Measurements from ENCODE around the gene MON1A. TPM values are rescaled to one million over a fixed set of nuclear protein-coding genes. Genes with fewer than 3 reads are reported as not detected.
"Not testable (repeated sequence)": the region's sequence is repeated elsewhere in the genome, so short reads cannot be mapped to it uniquely, and the experiment has no call there.

Gene MON1A
- total and polyA plus RNA-seq, 4 donors: 4.6 to 9.5 (median 8.2) TPM

DNA sequence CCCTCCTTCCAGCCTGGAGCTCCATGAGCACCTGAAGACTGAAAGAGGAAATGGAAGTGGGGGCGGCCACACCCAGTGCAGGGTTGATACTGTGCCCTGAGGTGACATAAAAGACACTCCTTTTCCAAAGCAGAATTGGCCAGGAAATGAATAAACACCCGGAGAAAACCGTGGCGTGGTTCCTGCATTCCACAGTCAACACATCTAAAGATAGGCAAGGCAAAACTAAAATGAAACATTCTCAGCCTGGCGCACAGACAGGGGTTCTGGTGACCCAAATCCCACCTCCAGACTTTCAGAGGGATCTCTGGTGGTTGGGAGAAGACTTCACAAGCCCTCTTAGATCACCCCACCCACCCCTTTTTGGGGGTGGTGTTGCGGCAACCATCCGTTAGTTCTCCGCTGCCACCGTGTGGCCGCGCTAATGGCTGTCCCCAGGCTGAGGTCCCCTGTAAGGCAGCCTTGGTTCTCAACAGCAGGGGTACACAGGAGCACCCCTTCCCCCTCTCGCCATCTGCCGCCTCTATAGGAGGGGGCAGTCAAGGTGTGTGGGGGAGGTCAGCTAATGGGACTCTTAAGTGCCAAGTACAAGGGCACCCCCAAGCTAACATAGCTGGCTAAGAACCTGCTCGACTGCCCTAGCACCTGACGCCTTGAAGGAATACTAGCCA, 23.4 kb downstream of the MON1A start:
- peak; percentile 49 for DNase-seq (ENCODE audit: low spot score)
- Histone ChIP-seq H3K27me3 (ENCODE audit: control insufficient read depth in 4 of 4, insufficient read depth in 4 of 4, low read length in 3 of 4) (no peaks in the 10 kb centered on the region), H3K36me3 (ENCODE audit: control insufficient read depth in 4 of 4, insufficient read depth in 3 of 4, low read depth in 1 of 4, low read length in 3 of 4) (peaks cover 0 to 20% (median 2%) of the 10 kb centered on the region in 4 donors), H3K9ac (ENCODE audit: low read depth in 1 of 2, low read length in 2 of 2) (no peak overlapping the region), H3K4me3 (ENCODE audit: low read depth in 1 of 3, low read length in 3 of 3) (no peak overlapping the region), H3K27ac (ENCODE audit: low read depth in 1 of 2, low read length in 2 of 2) (no peak overlapping the region), H3K9me3 (ENCODE audit: control insufficient read depth in 4 of 4, low read length in 3 of 4) (no peaks in the 10 kb centered on the region), H3K4me1 (ENCODE audit: control insufficient read depth in 4 of 4, insufficient read depth in 4 of 4, low read length in 3 of 4) (peaks cover 4 to 14% (median 6%) of the 10 kb centered on the region in 4 donors)
- 22% methylated on average over 15 of the region's 15 CpGs for WGBS
- TF ChIP-seq RAD21 (IDR thresholded peaks at IDR 0.05) (peak; percentile 70 to 81), YY1 (IDR thresholded peaks at IDR 0.05) (no peak)
- TF ChIP-seq, protein P1, sequence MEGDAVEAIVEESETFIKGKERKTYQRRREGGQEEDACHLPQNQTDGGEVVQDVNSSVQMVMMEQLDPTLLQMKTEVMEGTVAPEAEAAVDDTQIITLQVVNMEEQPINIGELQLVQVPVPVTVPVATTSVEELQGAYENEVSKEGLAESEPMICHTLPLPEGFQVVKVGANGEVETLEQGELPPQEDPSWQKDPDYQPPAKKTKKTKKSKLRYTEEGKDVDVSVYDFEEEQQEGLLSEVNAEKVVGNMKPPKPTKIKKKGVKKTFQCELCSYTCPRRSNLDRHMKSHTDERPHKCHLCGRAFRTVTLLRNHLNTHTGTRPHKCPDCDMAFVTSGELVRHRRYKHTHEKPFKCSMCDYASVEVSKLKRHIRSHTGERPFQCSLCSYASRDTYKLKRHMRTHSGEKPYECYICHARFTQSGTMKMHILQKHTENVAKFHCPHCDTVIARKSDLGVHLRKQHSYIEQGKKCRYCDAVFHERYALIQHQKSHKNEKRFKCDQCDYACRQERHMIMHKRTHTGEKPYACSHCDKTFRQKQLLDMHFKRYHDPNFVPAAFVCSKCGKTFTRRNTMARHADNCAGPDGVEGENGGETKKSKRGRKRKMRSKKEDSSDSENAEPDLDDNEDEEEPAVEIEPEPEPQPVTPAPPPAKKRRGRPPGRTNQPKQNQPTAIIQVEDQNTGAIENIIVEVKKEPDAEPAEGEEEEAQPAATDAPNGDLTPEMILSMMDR (IDR thresholded peaks at IDR 0.05; ENCODE audit: low read depth, low read length, missing input control): peak; percentile 50
- TF ChIP-seq, protein P2, sequence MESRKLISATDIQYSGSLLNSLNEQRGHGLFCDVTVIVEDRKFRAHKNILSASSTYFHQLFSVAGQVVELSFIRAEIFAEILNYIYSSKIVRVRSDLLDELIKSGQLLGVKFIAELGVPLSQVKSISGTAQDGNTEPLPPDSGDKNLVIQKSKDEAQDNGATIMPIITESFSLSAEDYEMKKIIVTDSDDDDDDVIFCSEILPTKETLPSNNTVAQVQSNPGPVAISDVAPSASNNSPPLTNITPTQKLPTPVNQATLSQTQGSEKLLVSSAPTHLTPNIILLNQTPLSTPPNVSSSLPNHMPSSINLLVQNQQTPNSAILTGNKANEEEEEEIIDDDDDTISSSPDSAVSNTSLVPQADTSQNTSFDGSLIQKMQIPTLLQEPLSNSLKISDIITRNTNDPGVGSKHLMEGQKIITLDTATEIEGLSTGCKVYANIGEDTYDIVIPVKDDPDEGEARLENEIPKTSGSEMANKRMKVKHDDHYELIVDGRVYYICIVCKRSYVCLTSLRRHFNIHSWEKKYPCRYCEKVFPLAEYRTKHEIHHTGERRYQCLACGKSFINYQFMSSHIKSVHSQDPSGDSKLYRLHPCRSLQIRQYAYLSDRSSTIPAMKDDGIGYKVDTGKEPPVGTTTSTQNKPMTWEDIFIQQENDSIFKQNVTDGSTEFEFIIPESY (IDR thresholded peaks at IDR 0.05): no peak

DNA sequence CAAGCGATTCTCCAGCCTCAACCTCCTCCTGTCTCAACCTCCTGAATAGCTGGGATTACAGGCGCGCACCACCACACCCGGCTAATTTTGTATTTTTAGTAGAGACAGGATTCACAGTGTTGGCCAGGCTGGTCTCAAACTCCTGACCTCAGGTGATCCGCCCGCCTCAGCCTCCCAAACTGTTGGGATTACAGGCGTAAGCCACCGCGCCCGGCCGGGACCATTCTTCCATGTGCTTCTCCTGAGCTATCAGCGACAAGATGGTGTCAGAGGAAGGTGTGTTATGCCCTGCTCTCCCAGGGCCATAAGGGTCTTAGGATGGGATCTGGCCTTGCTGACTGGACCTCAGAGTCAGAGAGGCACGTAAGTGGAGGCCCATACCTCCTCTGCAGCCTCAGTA, 25.2 kb downstream of the MON1A start:
- DNase-seq (ENCODE audit: low spot score); H3K36me3 ChIP-seq (ENCODE audit: control insufficient read depth in 4 of 4, insufficient read depth in 3 of 4, low read depth in 1 of 4, low read length in 3 of 4); H3K9me3 ChIP-seq (ENCODE audit: control insufficient read depth in 4 of 4, low read length in 3 of 4); H3K9ac ChIP-seq (ENCODE audit: low read depth in 1 of 2, low read length in 2 of 2); H3K4me3 ChIP-seq (ENCODE audit: low read depth in 1 of 3, low read length in 3 of 3); H3K27me3 ChIP-seq (ENCODE audit: control insufficient read depth in 4 of 4, insufficient read depth in 4 of 4, low read length in 3 of 4); H3K27ac ChIP-seq (ENCODE audit: low read depth in 1 of 2, low read length in 2 of 2): not testable (repeated sequence)
- 96% methylated on average over 13 of the region's 13 CpGs for WGBS
- peaks cover 4 to 14% (median 6%) of the 10 kb centered on the region in 4 donors for H3K4me1 ChIP-seq (ENCODE audit: control insufficient read depth in 4 of 4, insufficient read depth in 4 of 4, low read length in 3 of 4)

DNA sequence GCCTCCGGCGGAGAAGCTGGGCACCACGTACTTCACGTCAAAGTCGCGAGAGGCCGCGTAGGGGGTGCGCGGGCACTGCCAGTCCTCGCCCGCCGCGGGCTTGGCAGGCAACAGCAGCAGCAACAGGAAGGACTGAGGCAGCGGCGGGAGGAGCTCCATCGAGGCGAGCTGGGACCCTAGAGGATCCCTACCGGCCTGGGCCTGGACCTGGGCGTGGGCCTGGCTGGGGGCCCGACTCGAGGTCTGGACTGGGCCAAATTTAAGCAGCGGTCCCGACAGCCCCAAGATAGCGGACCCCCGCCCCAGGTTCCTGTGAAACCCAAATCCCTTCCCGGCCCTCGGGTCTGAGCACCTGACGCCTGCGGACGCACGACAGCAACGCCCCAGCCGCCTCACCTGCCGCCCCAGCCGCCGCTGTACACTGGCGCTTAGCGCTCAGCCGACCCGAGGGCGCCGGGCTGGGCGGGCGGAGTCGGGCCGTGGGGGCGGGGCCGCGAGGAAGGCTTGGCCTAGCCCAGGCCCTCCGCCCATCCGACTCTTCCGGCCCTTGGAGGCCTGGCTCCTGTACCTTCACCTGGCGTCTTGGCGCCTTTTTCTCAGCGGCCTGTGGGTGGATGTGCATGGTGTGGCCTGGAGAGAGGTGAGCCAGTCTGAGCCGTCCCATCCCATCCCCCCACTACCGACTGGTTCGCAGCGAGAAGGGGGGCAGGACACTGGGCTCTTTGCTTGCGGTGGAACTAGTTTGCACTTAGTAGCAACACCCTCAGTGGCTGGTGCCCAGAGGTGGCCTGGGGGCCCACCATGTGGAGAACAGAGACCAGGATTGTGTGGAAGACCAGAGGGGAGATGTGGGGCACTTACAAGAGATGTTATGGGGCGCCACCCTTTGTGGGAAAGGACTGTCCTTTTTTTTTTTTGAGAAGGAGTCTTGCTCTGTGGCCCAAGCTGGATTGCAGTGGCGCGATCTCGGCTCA, 25.9 kb downstream of the MON1A start, which contains the start of gene MST1R:
MST1R (minus strand) TSS at position 423 of the 974 bp plus-strand sequence; CDS start at position 159, 264 bp downstream.
- Histone ChIP-seq H3K27ac (ENCODE audit: low read depth in 1 of 2, low read length in 2 of 2) (no peak within 1 kb of the TSS), H3K4me1 (ENCODE audit: control insufficient read depth in 4 of 4, insufficient read depth in 4 of 4, low read length in 3 of 4) (peaks cover 4 to 14% (median 6%) of the 10 kb centered on the region in 4 donors), H3K4me3 (ENCODE audit: low read depth in 1 of 3, low read length in 3 of 3) (peak within 1 kb of the TSS in 2 of 3 donors; percentile 34 to 37), H3K36me3 (ENCODE audit: control insufficient read depth in 4 of 4, insufficient read depth in 3 of 4, low read depth in 1 of 4, low read length in 3 of 4) (peaks cover 0 to under 1% (median 0%) of the 10 kb centered on the region in 4 donors), H3K9ac (ENCODE audit: low read depth in 1 of 2, low read length in 2 of 2) (peak within 1 kb of the TSS in 1 of 2 donors; percentile 28), H3K9me3 (ENCODE audit: control insufficient read depth in 4 of 4, low read length in 3 of 4) (no peaks in the 10 kb centered on the region), H3K27me3 (ENCODE audit: control insufficient read depth in 4 of 4, insufficient read depth in 4 of 4, low read length in 3 of 4) (no peaks in the 10 kb centered on the region)
- 36% methylated on average over 65 of the region's 65 CpGs for WGBS
- DNase-seq (ENCODE audit: low spot score): peak; percentile 84
- TF ChIP-seq RAD21 (IDR thresholded peaks at IDR 0.05): peak in 1 of 2 donors; percentile 14
- TF ChIP-seq FOXA2 (IDR thresholded peaks at IDR 0.05): no peak
- no peak for TF ChIP-seq TAF1 (conservative IDR thresholded peaks at IDR 0.05)
- no peak for TF ChIP-seq JUND (IDR thresholded peaks at IDR 0.05)
- TF ChIP-seq, protein P3, sequence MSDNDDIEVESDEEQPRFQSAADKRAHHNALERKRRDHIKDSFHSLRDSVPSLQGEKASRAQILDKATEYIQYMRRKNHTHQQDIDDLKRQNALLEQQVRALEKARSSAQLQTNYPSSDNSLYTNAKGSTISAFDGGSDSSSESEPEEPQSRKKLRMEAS (IDR thresholded peaks at IDR 0.05): no peak

Measured in liver (tissue), 9 donors.